MM.1S (cell line): ENCODE data around the gene SMURF1.

Experiments
- DNase-seq: peaks from one replicate; pipeline ENCODE4 v3.0.0-alpha.2; 2015
- H2AFZ ChIP-seq: fragments of 300-600 bp; sonication (generic); 2 replicates; pipeline ENCODE4 v1.6.0; 2016; ENCODE audit warnings: antibody characterized with exemption, low read length
- H3F3A ChIP-seq: fragments of 300-600 bp; sonication (generic); 2 replicates; pipeline ENCODE4 v1.6.1; 2016; ENCODE audit warnings: mild to moderate bottlenecking, antibody characterized with exemption, low read length, moderate library complexity, mixed read lengths; ENCODE audit not compliant: insufficient read depth
- H3K27ac ChIP-seq: fragments of 300-600 bp; sonication (generic); 2 replicates; pipeline ENCODE4 v1.5.1; 2016; ENCODE audit warnings: mild to moderate bottlenecking, low read length
- H3K27me3 ChIP-seq: fragments of 300-600 bp; sonication (generic); replicated peaks from 2 replicates; pipeline ENCODE4 v1.6.0; 2016; ENCODE audit warnings: low read length; ENCODE audit not compliant: insufficient read depth
- H3K36me3 ChIP-seq: fragments of 300-600 bp; sonication (generic); replicated peaks from 2 replicates; pipeline ENCODE4 v1.6.1; 2016; ENCODE audit warnings: mild to moderate bottlenecking, low read length, mixed read lengths; ENCODE audit not compliant: insufficient read depth
- H3K4me1 ChIP-seq: fragments of 300-600 bp; sonication (generic); 2 replicates; pipeline ENCODE4 v1.6.1; 2016; ENCODE audit warnings: low read length, mixed read lengths
- H3K4me2 ChIP-seq: fragments of 300-600 bp; sonication (generic); 2 replicates; pipeline ENCODE4 v1.6.0; 2016; ENCODE audit warnings: low read depth, low read length
- H3K4me3 ChIP-seq: fragments of 300-600 bp; sonication (generic); 2 replicates; pipeline ENCODE4 v1.5.1; 2016; ENCODE audit warnings: low read length, mixed read lengths
- H3K79me2 ChIP-seq: fragments of 300-600 bp; sonication (generic); 2 replicates; pipeline ENCODE4 v1.6.1; 2016; ENCODE audit warnings: mixed run types, low read length, mixed read lengths
- H3K9ac ChIP-seq: fragments of 300-600 bp; sonication (generic); 2 replicates; pipeline ENCODE4 v1.6.1; 2016; ENCODE audit warnings: low read length, mixed read lengths
- H3K9me2 ChIP-seq: fragments of 300-600 bp; sonication (generic); replicated peaks from 2 replicates; pipeline ENCODE4 v1.6.1; 2016; ENCODE audit warnings: mild to moderate bottlenecking, low read length, mixed read lengths; ENCODE audit not compliant: insufficient read depth
- H3K9me3 ChIP-seq: fragments of 300-600 bp; sonication (generic); replicated peaks from 2 replicates; pipeline ENCODE4 v1.6.1; 2016; ENCODE audit warnings: mild to moderate bottlenecking, low read length, mixed read lengths; ENCODE audit not compliant: insufficient read depth
- H4K20me1 ChIP-seq: fragments of 300-600 bp; sonication (generic); 2 replicates; pipeline ENCODE4 v1.6.1; 2016; ENCODE audit warnings: mild to moderate bottlenecking, low read length, moderate library complexity, mixed read lengths; ENCODE audit not compliant: insufficient read depth
- CTCF ChIP-seq: fragments of 300-600 bp; sonication (generic); IDR thresholded peaks from 2 replicates; pipeline ENCODE4 v1.5.1; 2016; ENCODE audit warnings: antibody characterized with exemption, low read length, mixed read lengths
- EZH2 ChIP-seq: fragments of 300-600 bp; sonication (generic); optimal IDR thresholded peaks from 2 replicates; pipeline ENCODE3; 2017; ENCODE audit warnings: low read depth, mild to moderate bottlenecking, antibody characterized with exemption, low read length, mixed read lengths
- EZH2phosphoT487 ChIP-seq: fragments of 300-600 bp; sonication (generic); IDR thresholded peaks from 2 replicates; pipeline ENCODE4 v1.6.1; 2018; ENCODE audit warnings: antibody characterized with exemption, low read length

Gene SMURF1

GRCh38 chr7:99137411-99138180, 6.3 kb downstream of the SMURF1 start:
- Histone ChIP-seq H3K4me3 (no peak overlapping the region), H3K9ac (no peak overlapping the region), H3K4me1 (no peaks in the 10 kb centered on the region), H3K27ac (no peak overlapping the region), H3F3A (no peaks in the 10 kb centered on the region), H3K27me3 (no peaks in the 10 kb centered on the region), H4K20me1 (peaks cover 6% of the 10 kb centered on the region), H3K4me2 (no peak overlapping the region), H3K36me3 (no peaks in the 10 kb centered on the region), H3K79me2 (peaks cover 95% of the 10 kb centered on the region), H3K9me3 (no peaks in the 10 kb centered on the region), H3K9me2 (no peaks in the 10 kb centered on the region), H2AFZ (no peak overlapping the region)
- no peak for DNase-seq
- TF ChIP-seq CTCF (no peak), EZH2phosphoT487 (no peak), EZH2 (no peak)

- Histone ChIP-seq H4K20me1 (peaks cover 9% of the 10 kb centered on the region), H3K4me2 (no peak overlapping the region), H3K36me3 (no peaks in the 10 kb centered on the region), H3K27me3 (no peaks in the 10 kb centered on the region), H3K4me1 (no peaks in the 10 kb centered on the region), H3K79me2 (peaks cover 97% of the 10 kb centered on the region), H3K9ac (no peak overlapping the region), H3K9me2 (no peaks in the 10 kb centered on the region), H3K9me3 (no peaks in the 10 kb centered on the region), H3K4me3 (no peak overlapping the region), H2AFZ (no peak overlapping the region), H3K27ac (no peak overlapping the region), H3F3A (no peaks in the 10 kb centered on the region)
- no peak for DNase-seq
- no peak for TF ChIP-seq EZH2
- no peak for TF ChIP-seq CTCF
- TF ChIP-seq EZH2phosphoT487 = no peak
These were observed 8.0 kb downstream of the SMURF1 start for GRCh38 chr7:99135938-99136337.

GRCh38 chr7:99133766-99134564, 9.9 kb downstream of the SMURF1 start:
- H3K9ac ChIP-seq = no peak overlapping the region
- no peak for DNase-seq
- no peaks in the 10 kb centered on the region for H3K27me3 ChIP-seq
- H2AFZ ChIP-seq = no peak overlapping the region
- no peaks in the 10 kb centered on the region for H3K9me3 ChIP-seq
- H3K4me2 ChIP-seq = no peak overlapping the region
- H3K36me3 ChIP-seq = no peaks in the 10 kb centered on the region
- H3K79me2 ChIP-seq = peaks cover 97% of the 10 kb centered on the region
- H3K4me3 ChIP-seq = no peak overlapping the region
- TF ChIP-seq EZH2phosphoT487 = no peak
- no peak for TF ChIP-seq EZH2
- TF ChIP-seq CTCF = no peak
- no peaks in the 10 kb centered on the region for H3K9me2 ChIP-seq
- H4K20me1 ChIP-seq = peaks cover 9% of the 10 kb centered on the region
- H3F3A ChIP-seq = no peaks in the 10 kb centered on the region
- no peak overlapping the region for H3K27ac ChIP-seq
- H3K4me1 ChIP-seq = no peaks in the 10 kb centered on the region
